ENCODE results near the gene SLC46A1.

SLC46A1 gene

DNA sequence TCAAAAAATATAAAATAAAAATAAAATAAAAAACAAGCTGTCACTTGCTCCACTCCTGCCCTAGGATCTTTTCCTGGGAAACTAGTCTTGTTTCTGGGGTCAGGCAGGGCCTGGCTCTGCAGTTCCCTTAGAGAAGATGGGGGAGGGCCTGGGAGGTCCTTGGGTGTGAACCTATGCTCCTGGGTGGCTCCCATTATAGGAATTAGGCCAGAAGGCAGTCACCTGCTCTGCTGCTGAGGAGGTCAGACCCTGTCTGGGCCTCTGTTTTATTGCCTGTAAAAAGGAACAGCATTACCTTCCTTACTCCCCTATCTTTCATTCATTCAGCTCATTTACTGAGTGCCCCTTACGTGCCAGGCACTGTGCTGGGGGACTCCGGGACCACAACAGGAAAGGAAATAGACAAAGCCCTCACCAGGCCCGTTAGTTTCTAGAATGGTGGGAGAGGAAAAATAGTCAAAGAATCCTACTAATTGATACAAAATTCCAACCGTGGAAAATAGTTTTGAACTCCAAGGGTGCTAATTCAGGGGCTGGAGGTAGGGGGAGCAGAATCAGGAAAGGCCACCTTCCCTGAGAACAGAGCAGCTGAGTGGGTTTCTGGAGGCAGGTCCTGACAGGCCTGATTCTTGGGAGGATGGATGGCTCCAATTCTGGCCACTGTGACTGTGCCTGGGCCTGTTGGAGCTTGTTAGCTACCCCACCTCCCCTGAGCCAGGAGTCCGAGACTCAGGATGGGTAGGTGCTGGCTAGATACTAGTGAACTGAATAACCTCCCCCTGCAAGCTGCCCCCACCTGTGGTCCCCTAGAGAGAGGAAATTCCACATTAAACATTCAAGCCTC is 1.3 kb upstream of the SLC46A1 start:
- Histone ChIP-seq H3K27me3 (ENCODE audit: insufficient read depth, low read depth) (no peaks in the 10 kb centered on the region), H4K20me1 (ENCODE audit: insufficient read depth) (no peaks in the 10 kb centered on the region), H3K4me2 (no peak overlapping the region), H3K4me1 (ENCODE audit: low read depth, poor library complexity, severe bottlenecking) (no peaks in the 10 kb centered on the region), H3K36me3 (ENCODE audit: insufficient read depth) (no peaks in the 10 kb centered on the region), H3K27ac (no peak overlapping the region), H3K9ac (no peak overlapping the region), H2AFZ (ENCODE audit: low read depth) (no peak overlapping the region), H3K79me2 (ENCODE audit: insufficient read depth, low read depth) (no peaks in the 10 kb centered on the region), H3K4me3 (IDR thresholded peaks at IDR 0.05; ENCODE audit: insufficient read depth, low read depth, low read length) (no peak overlapping the region)
- TF ChIP-seq, protein P1, sequence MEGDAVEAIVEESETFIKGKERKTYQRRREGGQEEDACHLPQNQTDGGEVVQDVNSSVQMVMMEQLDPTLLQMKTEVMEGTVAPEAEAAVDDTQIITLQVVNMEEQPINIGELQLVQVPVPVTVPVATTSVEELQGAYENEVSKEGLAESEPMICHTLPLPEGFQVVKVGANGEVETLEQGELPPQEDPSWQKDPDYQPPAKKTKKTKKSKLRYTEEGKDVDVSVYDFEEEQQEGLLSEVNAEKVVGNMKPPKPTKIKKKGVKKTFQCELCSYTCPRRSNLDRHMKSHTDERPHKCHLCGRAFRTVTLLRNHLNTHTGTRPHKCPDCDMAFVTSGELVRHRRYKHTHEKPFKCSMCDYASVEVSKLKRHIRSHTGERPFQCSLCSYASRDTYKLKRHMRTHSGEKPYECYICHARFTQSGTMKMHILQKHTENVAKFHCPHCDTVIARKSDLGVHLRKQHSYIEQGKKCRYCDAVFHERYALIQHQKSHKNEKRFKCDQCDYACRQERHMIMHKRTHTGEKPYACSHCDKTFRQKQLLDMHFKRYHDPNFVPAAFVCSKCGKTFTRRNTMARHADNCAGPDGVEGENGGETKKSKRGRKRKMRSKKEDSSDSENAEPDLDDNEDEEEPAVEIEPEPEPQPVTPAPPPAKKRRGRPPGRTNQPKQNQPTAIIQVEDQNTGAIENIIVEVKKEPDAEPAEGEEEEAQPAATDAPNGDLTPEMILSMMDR (conservative IDR thresholded peaks at IDR 0.05; ENCODE audit: low read depth, low read length), result no peak

DNA sequence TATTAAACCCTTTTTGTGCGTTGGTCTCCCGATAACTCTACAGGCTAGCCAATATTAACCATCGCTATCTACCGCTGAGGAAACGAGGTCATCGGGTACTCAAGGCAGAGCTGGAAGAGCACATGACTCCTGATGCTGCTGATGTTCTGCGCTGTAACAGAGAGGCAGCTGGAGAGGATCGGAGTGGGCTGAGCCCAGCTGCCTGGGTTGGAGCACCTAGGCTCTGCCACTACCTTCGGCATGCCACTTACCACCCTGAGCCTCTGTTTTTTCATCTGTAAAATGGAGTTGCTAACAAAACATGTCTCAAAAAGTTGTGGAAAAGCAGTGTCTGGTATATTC is 432 bp upstream of the SLC46A1 start:
- H3K4me3 ChIP-seq (IDR thresholded peaks at IDR 0.05; ENCODE audit: insufficient read depth, low read depth, low read length), result no peak overlapping the region
- peak overlapping the region; percentile 84; the same call in 1 of the 2 replicates for H3K9ac ChIP-seq
- H3K27ac ChIP-seq, result no peak overlapping the region
- H3K36me3 ChIP-seq (ENCODE audit: insufficient read depth), result no peaks in the 10 kb centered on the region
- TF ChIP-seq, protein P1 (conservative IDR thresholded peaks at IDR 0.05; ENCODE audit: low read depth, low read length), result no peak
- no peaks in the 10 kb centered on the region for H3K4me1 ChIP-seq (ENCODE audit: low read depth, poor library complexity, severe bottlenecking)
- H4K20me1 ChIP-seq (ENCODE audit: insufficient read depth), result no peaks in the 10 kb centered on the region
- H3K4me2 ChIP-seq, result peak overlapping the region; percentile 58
- H3K79me2 ChIP-seq (ENCODE audit: insufficient read depth, low read depth), result no peaks in the 10 kb centered on the region
- no peaks in the 10 kb centered on the region for H3K27me3 ChIP-seq (ENCODE audit: insufficient read depth, low read depth)
- peak overlapping the region; percentile 92 for H2AFZ ChIP-seq (ENCODE audit: low read depth)

DNA sequence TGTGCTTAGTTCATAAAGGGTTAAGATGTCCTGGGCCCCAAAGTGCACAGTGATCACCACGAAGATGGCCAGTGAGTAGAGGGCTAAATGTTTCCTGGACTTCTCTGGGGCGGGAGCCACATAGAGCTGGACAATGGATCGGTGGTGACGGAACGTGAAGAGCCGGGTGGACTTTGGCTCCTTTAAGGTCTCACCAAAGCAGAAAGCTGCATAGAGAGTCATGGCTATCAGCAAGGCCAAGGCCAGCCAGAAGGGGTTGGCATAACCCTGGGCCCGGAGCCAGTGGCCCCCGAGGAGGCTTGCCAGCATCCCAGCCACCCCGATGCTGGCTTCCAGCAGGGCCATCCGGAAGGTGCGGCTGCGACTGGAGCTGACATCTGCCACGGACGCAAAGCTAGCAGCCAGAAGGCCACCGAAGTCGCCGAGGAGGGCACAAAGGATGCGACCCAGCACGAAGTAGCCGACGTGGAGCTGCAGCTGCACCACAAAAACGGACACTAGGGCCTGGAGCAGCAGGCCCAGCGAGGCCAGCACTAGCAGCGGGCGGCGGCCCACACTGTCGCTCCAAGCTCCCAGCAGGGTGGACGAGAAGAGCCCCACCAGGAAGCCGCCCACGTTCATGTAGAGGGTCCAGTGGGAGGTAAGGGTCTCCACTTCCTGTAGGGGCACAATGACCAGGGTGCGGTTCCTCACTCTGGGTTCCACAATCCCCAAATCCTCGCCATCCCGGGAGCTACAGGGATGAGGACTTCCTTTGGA is 1.0 kb downstream of the SLC46A1 start:
- no peaks in the 10 kb centered on the region for H3K4me1 ChIP-seq (ENCODE audit: low read depth, poor library complexity, severe bottlenecking)
- peak overlapping the region; percentile 92; the same call in 1 of the 2 replicates for H2AFZ ChIP-seq (ENCODE audit: low read depth)

DNA sequence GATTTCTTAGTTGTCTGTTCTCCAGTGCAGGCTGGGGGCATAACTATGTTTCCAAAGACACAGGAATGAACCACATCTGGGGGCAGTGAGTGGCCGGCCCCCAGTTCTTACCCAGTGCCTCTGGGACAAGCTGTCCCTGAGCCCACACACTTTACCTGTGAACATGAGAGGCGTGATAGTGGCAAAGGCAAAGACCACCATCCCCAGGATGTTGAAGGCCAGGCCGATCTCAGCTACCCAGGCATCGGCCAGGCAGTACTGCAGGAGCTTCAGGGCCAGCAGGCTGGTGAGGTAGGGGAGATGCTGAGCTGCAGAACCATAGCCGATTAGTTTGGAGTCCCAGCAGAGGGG is 1.6 kb downstream of the SLC46A1 start:
- no peaks in the 10 kb centered on the region for H3K27me3 ChIP-seq (ENCODE audit: insufficient read depth, low read depth)
- TF ChIP-seq, protein P1 (conservative IDR thresholded peaks at IDR 0.05; ENCODE audit: low read depth, low read length), result no peak
- H3K4me1 ChIP-seq (ENCODE audit: low read depth, poor library complexity, severe bottlenecking), result no peaks in the 10 kb centered on the region
- no peak overlapping the region for H3K9ac ChIP-seq
- no peak overlapping the region for H3K27ac ChIP-seq
- no peak overlapping the region for H3K4me2 ChIP-seq
- H2AFZ ChIP-seq (ENCODE audit: low read depth), result no peak overlapping the region
- no peak overlapping the region for H3K4me3 ChIP-seq (IDR thresholded peaks at IDR 0.05; ENCODE audit: insufficient read depth, low read depth, low read length)
- H3K79me2 ChIP-seq (ENCODE audit: insufficient read depth, low read depth), result no peaks in the 10 kb centered on the region
- no peaks in the 10 kb centered on the region for H4K20me1 ChIP-seq (ENCODE audit: insufficient read depth)
- H3K36me3 ChIP-seq (ENCODE audit: insufficient read depth), result no peaks in the 10 kb centered on the region

More for the DNA sequence above, 1.0 kb downstream of the SLC46A1 start:
- Histone ChIP-seq H4K20me1 (ENCODE audit: insufficient read depth) (no peaks in the 10 kb centered on the region), H3K36me3 (ENCODE audit: insufficient read depth) (no peaks in the 10 kb centered on the region), H3K9ac (no peak overlapping the region), H3K27ac (no peak overlapping the region), H3K27me3 (ENCODE audit: insufficient read depth, low read depth) (no peaks in the 10 kb centered on the region), H3K79me2 (ENCODE audit: insufficient read depth, low read depth) (no peaks in the 10 kb centered on the region), H3K4me2 (peak overlapping the region; percentile 58), H3K4me3 (IDR thresholded peaks at IDR 0.05; ENCODE audit: insufficient read depth, low read depth, low read length) (peak overlapping the region; percentile 42)
- TF ChIP-seq, protein P1 (conservative IDR thresholded peaks at IDR 0.05; ENCODE audit: low read depth, low read length), result no peak

All from KMS-11 (cell line).